GM18517 (cell line): ENCODE measurements around the gene SIRT6.
"Not testable (repeated sequence)": the region's sequence is repeated elsewhere in the genome, so short reads cannot be mapped to it uniquely, and the experiment has no call there.

Source experiments
- ATAC-seq: cut with Tn5 transposase; IDR thresholded peaks from one replicate; pipeline ENCODE4 v1.9.1; 2021; ENCODE audit warnings: mild to moderate bottlenecking, moderate library complexity; ENCODE audit not compliant: unreplicated experiment

Gene SIRT6

DNA sequence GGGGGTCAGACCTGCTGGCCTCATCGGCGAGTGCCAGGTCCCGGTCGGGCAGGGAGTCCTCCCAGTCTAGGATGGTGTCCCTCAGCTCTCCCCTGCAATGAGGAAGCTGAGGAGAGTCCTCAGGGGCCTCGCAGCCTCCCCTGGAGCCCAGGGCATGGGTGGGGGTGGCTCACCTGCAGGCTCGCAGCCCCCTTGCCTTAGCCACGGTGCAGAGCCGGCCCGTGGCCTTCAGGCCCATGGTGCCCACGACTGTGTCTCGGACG lies 6.8 kb downstream of the SIRT6 start:
- no peak for ATAC-seq

DNA sequence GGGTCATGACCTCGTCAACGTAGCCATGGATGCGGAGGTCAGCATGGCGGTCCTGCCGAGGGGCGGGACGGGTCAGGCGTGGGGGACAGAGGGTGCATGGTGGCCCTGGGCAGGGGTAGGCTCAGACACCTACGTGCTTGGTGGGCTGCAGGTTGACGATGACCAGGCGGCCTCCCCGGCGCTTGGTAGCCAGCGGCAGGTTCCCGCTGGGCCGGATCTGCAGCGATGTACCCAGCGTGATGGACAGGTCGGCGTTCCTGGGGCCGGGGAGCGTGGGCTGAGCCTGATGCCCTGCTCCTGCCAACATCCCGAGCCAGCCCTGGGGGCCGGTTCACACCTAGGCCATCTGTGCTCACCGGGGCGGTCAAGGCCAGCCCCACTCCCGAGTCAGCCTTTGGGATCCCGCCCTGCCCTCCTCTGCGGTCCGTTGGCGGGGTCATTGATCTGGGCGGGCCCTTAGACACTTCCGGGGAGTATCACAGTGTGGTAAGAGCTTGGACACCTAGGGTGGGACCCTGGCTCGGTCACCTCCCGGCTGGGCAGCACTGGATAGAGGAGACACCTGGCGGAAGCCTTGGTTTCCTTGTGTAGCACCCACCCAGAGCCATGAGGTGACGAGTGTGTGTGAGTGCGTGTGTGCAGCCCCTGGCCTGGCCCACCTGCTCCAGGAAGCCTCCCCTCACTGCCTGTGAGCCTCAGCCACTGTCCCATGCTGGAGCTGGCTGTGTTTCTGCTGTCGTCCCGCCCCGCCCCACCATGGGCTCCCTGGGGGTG lies 7.3 kb downstream of the SIRT6 start:
- ATAC-seq, result no peak

DNA sequence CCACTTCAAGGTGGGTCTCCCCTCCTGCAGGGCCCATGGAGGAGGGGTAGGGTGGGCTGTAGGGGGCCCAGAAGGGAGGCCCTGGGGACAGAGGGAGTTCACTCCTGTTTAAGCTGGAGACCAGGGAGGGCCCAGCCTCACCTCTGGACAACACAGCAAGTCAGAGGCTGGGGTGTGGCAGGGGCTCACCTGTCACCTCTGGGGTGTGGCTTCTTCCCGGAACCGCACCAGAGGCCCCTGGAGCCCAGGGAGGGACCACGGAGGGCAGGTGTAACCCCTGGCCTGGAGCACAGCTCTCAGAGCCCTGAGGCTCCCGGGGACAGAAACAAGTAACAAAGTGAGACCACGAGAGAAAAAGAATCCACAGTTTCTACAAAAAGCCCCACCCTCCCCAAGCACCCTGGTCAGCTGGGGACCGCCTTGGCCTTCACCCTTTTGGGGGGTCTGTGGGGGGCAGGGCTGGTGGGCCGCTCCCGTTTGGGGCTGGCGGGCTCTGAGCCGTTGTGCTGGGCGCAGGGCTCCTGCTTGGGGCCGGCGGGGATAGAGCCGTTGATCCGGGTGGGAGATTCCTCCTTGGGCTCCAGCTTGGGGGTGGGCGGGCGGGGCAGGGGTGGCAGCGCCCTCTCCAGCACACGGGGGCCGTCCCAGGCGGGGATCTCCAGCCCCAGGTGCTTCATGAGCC lies 8.0 kb downstream of the SIRT6 start:
- ATAC-seq, result no peak

DNA sequence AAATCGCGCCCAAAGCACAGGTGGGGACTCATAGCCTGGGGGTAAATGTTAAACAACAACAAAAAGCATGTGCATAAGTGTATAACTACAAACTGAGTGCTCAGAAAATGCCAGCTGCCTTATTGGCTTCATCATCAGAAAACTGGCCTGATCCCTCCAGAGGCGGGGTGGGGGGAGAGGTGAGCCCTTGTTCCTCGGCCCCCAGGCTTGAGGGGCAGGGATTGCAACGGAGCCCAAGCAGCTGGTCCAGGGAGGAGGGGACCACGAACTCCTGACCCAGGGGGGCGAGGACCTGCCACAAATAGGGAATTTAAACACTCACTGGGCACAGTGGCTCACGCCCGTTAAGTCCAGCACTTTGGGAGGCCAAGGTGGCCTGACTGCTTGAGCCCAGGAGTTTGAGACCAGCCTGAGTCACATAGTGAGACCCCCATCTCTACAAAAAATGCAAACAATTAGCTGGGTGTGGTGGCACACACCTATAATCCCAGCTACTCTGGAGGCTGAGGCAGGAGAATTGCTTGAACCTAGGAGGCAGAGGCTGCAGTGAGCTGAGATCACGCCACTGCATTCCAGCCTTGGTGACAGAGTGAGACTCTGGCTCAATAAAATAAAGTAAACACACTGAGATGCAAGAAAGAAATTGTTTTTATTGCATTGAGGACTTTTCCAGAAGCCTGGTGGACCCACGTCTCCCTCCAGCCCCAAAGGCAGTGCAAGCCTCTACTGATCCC lies 8.7 kb downstream of the SIRT6 start:
- no peak for ATAC-seq

DNA sequence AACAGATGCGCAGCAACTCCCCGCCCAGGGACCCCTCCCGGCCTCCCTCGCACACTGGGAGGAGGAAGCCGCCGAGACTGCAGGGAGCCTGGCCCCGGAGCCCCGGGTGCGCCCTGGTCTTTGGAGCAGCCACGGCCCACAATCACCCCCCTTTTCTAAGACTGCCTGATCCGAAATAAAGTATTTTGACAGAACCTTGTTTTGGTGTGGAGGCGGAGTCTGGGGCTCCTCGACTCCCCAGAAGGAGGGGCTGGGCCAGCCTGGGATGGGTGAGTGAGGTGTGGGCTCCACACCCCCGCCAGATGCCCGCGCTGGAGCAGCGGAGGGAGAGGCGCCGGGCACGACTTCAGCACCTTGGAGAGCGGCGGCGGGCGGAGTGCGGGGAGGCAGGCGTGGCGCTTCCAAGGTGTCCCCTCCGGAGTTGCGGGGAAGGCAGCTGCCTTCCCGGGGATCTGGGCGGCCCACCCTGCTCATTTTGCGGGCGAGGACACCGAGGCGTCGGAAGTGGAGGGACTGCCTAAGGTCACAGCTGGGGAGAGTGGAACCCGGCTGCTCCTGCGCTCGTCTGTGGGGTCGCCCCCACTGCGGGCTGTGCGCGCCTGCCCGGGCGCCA lies 9.4 kb downstream of the SIRT6 start:
- no peak for ATAC-seq

DNA sequence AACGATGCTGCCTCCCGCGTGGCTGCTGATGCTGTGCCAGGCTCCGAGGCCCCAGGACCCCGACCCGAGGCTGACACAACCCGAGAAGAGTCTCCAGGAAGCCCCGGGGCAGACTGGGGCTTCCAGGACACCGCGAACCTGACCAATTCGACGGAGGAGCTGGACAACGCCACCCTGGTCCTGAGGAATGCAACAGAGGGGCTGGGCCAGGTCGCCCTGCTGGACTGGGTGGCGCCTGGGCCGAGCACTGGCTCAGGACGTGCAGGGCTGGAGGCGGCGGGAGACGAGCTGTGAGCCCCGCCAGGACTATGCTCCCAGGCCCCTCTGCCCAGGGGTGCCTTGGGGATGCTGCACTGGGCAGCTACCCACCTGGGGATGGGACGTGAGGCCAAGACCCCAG lies 10.7 kb downstream of the SIRT6 start:
- no peak for ATAC-seq

DNA sequence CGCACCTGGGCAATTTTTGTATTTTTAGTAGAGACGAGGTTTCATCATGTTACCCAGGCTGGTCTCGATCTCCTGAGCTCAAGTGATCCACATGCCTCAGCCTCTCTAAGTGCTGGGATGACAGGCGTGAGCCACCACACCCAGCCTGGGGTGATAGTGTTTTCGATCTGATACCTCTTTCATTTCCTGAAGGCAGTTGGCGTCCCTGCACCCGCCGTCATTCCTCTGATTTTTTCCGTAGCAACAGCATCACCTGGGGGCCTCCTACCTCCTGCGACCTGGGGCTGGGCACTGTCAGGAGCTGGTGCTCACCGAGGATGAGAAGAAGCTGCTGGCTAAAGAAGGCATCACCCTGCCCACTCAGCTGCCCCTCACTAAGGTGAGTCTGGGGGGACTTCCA lies 18.1 kb downstream of the SIRT6 start:
- ATAC-seq, result no peak

DNA sequence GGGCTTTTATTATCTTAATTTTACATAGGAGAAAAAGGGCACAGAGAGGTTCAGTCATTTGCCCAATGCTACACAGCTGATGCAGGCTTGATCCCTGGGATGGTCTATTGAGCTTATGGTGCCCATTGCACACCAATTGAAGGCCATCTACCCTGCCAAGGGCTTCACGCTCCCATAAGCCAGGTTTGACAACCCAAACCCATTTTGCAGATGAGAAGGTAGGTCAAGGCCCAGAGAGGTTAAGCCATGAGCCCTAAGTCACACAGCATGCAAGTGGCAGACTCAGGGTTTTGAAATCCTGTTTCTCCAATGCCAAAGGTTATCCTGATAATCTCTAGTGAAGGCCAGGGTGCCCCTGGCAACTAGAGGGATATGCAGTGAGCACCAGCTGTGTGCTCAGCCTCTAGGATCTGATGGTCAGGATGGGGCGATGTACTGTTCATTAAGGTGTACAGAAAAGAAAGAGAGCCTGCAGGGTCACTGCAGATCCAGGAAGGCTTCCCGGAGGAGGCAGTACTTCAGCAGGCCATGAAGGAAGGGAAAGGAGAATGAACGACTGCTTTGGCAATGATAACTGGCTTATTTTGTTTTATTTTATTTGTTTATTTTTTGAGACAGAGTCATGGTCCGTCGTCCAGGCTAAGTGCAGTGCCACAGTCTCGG lies 20.8 kb downstream of the SIRT6 start:
- no peak for ATAC-seq

DNA sequence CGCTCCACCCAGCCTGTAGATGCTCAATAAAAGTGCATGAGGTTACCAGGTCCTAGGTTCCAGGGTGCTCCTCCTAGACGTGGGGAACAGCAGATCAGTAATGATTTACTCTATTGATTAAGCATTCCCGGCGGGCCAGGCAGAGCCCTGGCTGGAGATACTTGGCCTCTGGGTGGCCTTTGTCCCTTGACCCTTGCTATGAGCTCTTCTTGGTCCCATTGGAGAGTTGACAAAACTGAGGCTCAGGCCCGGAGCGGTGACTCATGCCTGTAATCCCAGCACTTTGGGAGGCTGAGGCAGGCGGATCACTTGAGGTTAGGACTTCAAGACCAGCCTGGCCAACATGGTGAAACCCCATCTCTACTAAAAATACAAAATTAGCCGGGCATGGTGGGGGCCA lies 24.4 kb downstream of the SIRT6 start:
- not testable (repeated sequence) for ATAC-seq

DNA sequence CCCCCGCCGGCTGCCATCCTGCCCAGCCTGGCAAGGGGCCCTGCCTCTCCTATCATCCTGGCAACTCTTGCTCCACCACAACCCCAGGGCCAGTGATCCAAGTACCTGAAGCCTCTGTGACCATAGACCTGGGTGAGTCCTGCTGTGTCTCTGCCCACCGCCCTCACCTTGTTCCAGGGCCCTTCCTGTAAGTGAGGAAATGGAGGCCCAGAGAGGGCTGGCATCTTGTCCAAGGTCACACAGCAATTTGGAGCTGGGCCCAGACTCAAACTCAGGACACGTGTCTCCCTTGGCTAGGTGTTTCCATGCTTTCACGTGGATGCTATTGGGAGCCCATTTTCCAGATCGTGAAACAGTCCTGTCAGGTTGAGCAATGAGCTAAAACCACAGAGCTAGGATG lies 25.2 kb downstream of the SIRT6 start:
- ATAC-seq, result no peak

DNA sequence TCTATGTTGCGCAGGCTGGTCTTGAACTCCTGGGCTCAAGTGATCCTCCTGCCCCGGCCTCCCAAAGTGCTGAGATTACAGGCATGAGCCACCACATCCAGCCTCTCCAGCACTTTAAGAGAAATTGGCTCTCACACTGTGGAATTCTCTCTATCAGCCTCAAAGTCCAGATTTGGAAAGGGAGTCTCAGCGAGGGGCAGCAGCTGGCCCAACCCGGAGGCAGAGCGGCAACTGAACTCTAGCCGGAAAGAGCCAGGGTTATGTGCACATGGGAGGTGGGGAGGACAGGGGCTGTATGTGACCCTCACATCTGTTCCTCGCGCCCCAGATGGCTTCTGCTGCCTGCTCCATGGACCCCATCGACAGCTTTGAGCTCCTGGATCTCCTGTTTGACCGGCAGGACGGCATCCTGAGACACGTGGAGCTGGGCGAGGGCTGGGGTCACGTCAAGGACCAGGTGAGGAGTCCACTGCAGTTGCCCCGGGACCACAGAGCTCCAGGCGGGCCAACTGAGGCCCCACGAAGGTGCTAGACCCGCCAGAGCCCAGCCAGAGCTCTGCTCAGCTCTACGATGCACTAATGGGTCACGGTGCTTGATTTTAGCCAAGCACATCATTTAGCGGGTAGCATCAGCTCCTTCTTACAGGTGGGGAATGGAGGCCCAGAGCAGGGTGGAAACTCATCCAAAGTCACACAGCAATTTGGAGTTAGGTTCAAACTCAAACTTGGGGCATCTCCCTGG lies 27.6 kb downstream of the SIRT6 start:
- no peak for ATAC-seq

DNA sequence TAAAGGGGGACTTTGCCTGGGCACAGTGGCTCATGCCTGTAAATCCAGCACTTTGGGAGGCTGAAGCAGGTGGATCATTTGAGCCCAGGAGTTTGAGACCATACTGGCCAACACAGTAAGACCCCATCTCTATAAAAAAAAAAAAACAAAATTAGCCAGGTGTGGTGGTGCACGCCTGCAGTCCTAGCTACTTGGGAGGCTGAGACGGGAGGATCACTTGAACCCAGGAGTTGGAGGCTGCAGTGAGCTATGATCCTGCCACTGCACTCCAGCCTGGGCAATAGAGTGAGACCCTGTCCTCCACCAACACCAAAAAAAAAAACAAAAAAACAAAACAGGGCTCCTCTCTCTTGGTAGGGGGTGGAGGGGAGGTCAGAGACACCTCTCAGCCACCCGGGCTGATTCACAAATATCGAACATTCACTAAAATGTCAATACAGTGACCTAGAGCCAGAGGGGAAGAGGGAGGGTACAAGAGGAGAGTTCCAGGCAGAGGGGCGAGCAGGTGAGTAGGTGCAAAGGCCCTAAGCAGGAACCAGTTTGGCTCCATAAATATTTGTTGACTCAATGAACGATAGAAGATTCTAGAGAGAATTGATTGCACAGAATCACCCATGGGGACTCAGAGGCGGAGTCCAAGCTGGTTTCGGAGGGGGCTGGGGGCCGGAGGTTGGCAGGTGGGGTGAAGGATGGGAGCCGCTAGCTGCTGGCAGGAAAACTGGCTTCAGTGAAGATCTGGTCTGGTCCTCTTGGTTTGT lies 29.9 kb downstream of the SIRT6 start:
- ATAC-seq, result no peak

DNA sequence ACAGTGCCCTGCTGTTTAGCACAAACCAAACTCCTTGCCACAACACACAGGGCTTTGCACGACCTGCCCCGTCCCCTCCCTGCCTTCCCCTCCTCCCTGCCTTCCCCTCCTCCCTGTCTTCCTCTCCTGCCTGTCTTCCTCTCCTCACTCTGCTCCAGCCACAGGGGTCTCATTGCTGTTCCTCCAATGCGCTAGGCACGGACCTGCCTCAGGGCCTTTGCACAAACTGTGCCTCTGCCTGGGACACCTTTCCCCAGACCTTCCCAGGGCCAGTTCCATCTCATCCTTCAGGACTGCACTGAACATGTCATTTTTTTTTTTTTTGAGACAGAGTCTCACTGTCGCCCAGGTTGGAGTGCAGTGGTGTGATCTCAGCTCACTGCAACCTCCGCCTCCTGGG lies 30.7 kb downstream of the SIRT6 start:
- ATAC-seq, result no peak

DNA sequence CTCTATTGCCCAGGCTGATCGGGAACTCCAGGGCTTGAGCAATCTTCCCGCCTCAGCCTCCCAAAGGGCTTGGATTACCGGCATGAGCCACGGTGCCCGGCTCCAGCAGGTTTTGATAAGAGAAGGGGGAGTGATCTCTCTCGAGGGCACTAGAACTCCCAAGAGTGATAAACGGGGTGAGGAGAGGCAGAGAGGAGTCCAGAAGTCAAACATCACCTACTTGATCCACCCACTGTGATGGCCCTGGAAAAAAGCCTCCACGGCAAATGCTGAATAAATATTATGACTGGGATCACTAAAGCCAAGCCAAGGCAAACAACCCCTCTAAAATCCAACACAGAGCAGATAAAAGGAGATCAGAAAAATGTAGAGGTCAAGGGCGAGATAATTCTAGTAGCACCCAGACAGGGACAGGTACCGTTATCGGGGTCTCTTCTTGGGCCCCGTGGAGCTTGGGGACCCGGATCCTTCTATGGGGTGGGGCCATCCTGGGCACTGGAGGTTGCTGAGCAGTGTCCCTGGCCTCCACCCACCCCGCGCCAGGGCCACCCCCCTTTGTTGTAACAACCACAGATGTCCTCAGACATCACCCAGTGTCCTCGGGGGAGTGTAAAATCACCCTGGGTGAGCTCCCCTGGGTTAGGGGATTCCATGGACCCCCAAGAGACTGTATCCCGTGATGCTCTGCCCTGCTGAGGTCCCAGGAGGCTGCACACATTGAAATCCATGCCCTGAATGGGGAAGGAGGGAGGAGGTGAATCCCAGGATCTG lies 32.7 kb downstream of the SIRT6 start:
- ATAC-seq, result no peak

DNA sequence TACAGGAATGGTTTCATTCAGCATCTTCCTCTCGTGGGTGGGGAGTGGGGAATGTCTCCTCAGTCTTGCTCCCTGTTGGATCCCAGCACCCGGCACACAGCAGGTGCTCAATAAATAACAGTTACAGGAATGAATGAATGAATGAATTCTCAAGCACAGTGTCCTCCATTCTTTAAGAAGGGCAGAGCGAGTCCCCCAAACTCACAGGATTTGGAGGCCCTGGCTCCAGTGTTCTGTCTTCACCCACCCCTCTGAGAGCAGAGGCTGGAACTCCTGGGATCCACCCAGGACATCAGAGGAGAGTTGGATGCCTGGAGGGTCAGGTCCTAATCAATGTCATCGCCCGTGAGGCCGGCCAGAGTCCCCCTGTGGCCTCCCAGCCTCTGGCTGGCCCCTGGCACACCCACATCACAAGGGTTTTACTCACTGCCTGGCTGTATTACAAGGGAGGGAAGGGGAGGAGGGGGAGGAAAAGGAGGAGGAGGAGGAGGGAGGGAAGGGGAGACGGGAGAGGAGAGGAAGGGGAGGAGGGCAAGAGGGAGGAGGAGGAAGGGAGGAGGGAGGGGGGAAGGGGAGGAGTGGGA lies 37.6 kb downstream of the SIRT6 start:
- ATAC-seq, result no peak

DNA sequence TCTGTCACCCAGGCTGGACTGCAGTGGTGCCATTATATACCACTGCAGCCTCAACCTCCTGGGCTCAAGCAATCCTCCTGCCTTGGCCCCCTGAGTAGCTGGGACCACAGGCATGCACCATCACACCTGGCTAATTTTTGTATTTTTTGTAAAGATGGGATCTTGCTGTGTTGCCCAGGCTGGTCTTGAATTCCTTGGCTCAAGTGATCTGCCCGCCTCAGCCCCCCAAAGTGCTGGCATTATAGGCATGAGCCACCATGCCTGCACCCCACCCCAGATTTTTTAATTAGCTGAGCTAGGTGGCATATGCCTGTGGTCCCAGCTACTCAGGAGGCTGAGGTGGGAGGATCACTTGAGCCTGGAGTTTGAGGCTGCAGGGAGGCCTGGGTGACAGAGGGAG lies 39.4 kb downstream of the SIRT6 start:
- not testable (repeated sequence) for ATAC-seq

DNA sequence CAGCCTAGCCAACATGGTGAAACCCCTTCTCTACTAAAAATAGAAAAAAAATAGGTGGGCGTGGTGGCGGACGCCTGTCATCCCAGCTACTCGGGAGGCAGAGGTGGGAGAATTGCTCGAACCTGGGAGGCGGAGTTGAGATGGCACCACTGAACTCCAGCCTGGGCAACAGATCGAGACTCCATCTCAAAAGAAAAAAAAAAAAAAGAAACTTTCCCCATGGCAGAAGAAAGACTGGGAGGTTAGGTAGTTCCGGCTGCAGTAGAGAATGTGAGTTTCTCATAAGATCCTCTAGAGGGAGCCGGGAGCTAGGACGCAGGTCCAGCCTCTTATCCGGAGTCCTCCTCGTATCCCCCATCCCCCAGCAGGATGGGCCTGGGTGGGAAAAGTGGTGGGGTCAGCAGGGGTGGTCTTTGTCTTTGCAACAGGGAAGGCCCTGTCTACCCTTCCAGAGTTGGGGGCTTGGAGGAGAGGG lies 42.1 kb downstream of the SIRT6 start:
- ATAC-seq, result no peak

DNA sequence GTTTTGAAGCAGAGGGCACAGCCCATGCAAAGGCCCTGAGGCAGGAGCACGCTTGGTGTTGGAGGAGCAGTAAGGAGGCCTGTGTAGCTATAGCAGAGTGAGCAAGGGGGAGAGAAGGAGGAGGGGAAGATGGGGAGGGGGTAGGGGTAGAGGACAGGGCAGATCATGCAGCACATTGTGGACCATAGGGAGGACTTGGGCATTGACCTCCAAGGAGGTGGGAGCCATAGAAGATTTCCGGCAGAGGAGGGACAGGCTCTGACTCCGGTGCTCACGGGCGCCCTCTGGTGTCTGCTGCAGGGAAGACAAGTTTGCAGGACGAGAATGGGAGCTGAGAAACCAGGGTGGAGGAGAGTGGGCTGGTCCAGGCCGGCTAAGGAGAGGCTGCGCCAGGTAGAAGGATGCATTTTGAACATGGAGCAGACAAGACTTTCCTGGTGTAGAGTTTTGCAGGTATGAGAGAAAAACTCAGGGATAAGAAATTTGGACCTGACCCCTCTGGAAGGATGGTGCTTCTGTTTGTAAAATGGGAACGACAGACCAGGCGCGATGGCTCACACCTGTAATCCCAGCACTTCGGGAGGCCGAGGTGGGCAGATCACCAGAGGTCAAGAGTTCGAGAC lies 42.6 kb downstream of the SIRT6 start:
- no peak for ATAC-seq
